EH (cell line): ENCODE data around the gene HSF2BP.

ENCODE experiments used
- DNase-seq: peaks from one replicate; pipeline ENCODE4 v3.0.0-alpha.2; 2015; ENCODE audit warnings: low read depth

HSF2BP gene

DNA sequence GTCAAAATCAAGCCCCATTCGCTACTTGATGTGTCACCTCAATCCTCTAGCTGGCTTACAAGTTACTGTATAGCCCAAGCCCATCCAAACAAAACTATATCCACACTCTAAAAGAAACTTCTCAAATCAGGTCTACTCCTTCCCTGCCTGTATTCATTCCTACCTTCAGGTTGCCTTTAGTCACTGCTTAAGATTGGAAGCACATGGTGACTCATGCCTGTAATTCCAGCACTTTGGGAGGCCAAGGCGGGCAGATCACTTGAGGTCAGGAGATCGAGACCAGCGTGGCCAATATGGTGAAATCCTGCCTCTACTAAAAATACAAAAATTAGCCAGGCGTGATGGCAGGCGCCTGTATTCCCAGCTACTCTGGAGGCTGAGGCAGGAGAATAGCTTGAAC is 7.4 kb downstream of the HSF2BP start:
- DNase-seq, result peak; percentile 29

DNA sequence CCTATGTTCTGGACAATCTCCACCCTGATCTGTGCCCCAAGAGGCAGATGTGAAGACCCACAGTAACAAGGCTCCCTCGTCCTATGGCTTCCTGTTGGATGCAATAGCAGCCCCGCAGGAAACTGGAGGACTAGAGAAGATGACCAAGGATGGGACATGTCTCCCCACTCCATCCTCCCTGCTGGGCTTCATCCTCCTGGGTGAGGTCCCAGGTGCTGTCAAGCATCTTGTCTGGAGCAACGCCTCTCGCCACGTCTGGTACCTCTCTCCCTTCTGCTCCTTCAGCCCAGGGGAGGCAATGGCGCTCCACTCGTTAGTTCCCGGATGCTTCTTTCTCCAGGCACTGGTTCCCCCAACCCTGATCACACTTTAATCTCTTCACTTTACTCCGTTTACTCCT is 11.1 kb downstream of the HSF2BP start:
- DNase-seq, result no peak

DNA sequence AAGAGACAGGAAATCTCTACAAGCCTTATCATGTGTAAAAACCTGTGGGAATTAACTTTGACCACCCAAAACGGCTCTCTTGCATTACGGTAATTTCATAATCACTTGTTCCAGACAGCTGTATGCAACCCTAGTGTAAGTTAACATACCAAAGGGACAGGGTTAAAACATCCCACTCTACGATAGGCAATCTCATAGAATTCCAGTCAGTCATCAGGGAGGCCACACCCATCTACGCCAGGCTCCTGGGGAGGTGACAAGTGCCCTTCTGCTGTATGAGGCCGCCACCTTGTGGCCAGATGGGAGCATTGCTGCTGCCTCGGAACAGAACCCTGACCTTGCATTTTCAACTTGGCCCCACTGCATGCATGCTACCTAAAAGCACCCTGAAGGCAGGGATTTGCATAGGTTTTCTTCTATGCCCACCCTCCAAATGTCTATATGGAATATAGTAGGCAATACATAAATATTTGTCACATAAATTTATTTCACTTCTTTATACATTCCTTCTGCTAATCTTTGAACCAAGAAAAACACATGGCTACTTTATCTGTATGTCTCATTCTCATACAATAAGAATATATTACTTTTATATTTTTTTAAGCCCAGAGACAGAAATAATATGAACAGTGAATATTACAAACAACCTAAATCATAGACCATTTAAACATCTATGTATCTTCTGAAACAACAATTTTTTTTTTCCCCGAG is 12.6 kb downstream of the HSF2BP start:
- DNase-seq, result peak; percentile 92

DNA sequence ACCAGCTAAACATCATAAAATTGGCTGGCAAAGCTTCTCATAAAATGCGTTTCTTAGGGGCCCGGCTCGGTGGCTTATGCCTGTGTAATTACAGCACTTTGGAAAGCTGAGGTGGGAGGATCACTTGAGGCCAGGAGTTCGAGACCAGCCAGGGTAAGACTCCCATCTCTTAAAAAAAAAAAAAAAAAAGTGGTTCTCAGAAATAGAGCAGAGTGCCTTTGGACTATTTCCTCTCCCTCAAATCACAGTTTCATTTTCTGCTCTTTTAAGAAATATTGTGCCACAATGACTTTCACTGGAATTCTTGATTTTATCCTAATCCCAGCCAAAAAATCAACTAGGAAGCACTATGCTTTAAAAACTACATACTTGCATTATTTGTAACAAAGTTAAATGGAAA is 13.3 kb downstream of the HSF2BP start:
- DNase-seq, result no peak

DNA sequence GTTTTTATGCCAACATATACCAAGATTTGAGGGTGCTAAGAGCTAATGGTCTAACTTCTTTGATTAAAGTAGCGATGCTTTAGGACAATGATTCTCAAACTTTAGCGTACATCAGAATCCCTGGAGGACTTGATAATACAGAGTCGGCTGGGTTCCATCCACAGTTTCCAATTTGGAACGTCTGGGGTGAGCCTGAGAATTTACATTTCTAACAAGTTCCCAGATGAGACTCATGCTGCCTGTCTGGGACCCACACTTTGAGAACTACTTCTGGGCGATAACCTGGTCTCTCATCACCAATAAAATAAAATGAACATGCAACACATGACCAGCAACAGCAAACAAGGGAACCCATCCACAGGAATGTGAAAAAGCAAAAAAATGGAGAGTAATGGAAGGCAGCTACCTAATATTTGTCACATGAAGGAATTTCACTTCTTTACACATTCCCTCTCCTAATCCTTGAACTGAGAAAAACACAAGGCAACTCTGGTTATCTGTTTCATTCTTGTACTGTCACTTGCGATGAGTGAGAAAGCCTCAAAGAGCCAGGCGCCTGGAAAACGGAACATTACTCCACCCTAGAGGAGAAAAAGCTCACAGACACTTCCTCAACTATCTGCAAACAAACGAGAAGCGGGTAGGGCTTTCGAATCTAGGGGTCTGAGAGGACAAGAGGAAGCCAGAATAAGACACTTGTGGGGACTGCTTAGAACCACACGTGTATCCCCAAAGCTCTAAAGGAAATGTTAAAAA is 14.0 kb downstream of the HSF2BP start:
- DNase-seq, result peak; percentile 84

DNA sequence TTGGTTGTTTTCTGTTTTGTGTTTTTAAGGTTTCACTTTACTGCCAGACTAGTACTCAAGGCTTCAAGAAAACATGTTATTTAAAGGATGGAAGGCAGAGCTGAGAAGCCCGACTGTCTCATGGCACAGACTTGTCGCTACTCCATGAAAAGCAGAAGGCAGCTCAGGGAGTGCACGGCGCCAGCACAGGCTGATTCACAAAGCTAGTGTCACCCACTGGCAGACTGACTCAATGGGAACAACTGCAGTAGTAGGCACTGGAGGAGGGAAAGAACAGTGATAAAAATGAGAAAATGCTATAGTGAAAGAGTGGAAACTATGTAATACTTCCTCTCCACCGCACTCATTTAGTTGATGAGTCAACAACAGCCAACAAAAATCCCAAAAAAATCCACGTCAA is 14.7 kb downstream of the HSF2BP start:
- DNase-seq, result peak; percentile 65

DNA sequence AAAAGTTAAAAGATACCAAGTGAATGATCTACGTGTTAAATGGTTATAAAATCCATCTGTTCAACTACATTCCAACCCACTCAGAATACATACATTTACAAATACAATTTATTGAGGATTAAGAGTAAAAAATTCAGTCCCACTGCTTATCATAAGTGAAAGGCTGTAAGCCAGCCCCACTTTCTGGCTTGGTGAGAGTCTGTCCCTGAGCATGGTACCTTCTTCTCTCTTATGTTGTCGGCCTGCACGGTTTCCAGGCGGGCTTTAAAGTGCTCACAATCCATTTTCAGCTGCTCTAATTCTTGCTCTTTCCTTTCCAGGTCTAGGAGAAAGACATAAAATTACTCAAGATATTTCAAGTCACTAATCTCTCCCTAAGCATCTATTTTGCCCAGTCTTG is 15.2 kb downstream of the HSF2BP start:
- no peak for DNase-seq

DNA sequence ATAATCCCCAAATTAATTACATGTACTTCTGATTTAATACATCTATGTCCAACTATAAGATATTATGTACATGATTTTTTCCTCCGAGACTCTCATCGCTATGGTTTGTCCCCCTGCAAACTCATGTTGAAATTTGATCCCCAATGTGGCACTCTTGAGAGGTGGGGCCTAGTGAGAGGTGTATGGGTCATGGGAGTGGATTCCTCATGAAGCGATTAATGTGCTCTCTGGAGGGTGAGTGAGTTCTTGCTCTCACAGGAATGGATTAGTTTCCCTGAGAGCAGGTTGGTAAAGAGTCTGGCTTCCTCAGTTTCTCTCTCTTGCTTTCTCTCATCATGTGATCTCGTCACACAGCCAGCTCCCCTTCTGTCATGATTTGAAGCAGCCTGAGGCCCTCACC is 16.1 kb downstream of the HSF2BP start:
- DNase-seq, result no peak

DNA sequence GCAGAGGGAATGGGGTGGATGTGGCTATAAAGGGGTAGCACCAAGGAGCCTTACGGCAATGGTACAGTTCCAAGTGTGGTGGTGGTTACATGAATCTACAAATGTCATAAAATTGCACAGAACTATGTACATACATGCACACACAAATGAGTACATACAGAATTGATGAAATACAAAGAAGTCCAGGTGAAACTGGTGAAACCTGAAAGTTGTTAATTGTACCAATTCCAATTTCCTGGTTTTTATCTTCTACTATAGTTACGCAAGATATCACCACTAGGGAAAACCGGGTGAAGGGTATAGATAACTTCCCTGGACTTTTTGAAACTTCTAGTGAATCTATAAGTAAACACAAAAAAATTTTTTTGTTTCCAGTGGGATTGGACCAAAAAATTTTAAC is 18.9 kb downstream of the HSF2BP start:
- no peak for DNase-seq

DNA sequence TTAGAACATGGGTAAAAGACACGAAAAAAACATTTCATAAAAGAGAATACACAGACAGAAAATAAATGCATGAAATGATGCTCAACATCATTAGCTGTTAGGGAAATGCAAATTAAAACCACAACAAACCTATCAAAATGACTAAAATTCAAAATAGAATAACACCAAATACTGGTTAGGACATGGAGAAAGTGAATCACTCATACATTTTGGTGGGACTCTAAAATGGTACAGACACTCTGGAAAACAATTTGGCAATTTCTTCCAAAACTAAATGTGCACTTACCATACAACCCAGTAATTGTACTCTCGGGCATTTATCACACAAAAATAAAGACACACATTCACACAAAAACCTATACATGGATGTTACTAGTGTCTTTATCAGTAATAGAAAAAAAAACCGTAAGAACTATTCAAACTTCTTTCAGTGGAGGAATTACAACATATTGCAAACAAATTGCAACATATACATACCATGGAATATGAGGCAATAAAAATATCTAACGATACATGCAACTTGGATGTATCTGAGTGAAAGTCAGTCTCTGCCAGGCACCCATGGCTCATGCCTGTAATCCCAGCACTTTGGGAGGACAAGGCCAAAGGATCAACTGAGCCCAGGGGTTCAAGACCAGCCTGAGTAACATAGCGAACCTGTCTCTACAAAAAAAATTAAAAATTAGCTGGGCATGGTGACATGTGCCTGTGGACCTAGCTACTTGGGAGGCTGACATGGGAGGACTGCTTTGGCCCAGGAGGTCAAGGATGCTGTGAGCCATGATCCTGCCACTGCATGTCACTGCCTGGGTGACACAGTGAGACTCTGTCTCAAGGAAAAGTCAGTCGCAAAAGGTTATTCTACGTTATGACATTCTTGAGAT is 19.6 kb downstream of the HSF2BP start:
- peak; percentile 69 for DNase-seq

DNA sequence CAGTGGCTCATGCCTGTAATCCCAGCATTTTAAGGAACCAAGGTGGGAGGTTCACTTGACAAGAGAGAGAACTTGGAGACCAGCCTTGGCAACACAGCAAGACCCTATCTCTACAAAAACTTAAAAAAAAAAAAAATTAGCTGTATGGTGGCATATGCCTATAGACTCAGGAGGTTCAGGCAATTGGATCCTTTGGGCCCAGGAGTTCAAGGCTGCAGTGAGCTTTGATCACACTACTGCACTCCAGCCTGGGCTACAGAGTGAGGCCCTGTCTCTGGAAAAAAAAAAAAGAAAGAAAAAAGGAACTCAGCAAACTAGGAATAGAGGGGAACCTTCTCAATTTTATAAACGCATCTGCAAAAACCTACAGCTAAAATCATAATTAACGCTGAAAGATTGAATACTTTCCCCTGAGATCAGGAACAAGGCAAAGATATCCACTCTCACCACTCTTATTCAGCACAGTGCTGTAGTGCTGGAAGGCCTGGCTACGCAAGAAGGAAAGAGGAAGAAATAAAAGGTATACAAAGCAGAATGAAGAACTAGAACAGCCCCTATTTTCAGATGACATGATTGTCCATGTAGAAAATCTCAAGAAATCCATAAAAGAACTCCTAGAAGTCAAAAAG is 21.6 kb downstream of the HSF2BP start:
- DNase-seq, result no peak

DNA sequence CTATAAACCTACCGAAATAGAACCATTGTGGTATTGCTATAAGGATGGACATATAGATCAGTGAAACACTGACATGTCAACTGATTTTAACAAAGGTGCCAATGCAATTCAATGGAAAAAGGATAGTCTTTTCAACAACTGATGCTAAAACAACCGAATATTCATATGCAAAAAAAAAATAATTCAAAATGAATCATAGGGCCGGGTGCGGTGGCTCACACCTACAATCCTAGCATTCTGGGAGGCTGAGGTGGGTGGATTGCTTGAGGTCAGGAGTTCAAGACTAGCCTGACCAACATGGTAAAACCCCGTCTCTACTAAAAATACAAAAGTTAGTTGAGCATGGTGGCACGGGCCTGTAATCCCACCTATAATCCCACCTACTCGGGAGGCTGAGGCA is 23.9 kb downstream of the HSF2BP start:
- no peak for DNase-seq

DNA sequence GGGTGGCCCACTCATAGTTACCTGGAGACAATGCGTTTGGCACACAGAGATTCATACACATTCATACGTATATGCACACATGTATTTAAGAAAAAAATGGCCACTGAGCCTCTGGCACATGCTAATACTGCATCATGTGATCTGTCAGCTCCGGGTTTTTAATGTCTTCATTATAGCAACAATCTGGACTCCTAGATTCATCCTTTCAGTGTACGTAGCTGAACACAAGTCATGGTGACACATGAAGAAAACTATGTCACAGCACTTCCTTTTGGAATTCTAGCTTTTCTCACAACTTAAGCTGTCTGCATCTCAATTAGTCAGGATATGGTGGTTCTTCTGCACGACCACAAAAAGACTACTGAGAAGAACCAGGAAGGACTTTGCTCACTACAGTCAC is 24.7 kb downstream of the HSF2BP start:
- peak; percentile 72 for DNase-seq

DNA sequence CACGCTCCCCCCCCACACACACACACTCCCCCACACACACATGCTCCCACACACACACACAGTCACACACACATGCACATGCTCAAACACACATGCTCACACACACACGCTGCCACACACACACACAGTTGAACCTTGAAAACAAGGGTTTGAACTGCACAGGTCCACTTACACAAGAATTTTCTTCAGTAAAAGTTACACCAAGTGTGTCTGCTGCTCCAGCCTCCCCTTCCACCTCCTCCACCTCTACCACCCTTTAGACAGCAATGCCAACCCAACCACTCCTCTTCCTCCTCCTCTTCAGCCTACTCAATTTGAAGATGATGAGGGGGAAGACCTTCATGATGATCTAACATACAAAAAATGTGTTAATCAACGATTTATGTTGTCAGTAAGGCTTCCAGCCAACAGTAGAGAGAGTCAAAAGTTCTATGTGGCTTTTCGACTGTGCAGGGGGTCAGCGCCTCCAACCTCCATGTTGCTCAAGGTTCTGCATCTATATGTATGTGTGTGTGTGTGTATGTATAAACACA is 26.8 kb downstream of the HSF2BP start:
- no peak for DNase-seq

DNA sequence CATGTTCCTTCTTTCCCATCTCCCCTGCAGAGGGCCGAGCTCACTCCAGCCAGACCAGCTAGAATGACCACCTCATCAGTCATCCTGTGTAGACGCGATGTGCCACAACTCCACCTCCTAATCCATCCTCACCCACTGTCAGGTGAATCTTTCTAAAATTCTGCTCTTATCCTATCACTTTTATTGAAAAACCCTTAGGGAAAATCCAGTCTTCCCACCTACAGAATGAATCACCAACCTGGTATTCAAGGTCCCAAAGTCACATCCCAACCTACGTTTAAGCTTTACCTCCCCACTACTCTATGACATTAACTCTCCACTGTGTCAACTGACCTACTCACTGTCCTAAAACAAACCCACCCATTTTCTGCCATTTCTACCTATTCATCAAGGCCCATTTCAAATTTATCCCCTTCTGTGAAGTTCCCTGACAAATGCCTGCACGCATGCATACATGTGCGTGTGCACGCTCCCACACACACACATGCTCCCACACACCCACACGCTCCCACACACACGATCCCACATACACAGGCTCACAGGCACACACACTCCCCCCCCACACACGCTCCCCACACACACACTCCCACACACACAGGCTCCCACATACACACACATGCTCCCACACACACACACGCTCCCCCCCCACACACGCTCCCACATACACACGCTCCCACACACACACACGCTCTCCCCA is 27.7 kb downstream of the HSF2BP start:
- DNase-seq, result no peak

DNA sequence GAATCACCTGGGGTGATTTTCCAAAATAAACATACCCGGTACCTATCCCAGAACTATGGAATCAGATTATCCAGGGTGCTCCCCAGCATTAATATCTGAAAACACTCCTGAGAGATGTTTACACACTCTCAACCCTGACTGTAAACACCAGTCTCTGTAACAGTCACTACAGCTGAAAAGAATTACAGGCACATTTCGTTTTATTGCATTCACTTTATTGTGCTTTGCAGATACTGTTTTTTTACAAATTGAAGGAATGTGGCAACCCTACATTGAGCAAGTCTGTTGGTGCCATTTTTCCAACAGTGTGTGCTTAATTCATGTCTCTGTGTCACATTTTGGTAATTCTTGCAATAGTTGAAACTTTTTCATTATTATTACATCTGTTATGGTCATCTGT is 31.8 kb downstream of the HSF2BP start:
- DNase-seq, result no peak

DNA sequence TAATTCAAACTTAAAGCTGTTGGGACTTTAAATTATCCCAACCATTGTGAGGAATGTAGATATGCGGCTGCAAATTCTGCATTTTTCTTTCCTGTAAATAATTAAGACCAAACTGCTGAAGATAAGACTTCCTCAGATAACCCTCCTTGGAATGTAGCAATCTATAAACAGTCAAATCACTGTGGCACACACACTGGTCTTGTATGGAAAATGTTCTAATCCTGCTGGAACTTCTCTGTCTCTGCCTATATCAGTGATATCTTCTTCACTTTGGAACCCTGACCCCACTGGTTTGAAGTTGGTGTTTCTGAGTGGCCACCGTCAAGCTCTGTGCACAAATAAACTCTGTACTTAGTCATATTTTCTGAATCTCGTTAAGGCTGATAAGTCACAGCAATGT is 32.9 kb downstream of the HSF2BP start:
- DNase-seq, result peak; percentile 60

DNA sequence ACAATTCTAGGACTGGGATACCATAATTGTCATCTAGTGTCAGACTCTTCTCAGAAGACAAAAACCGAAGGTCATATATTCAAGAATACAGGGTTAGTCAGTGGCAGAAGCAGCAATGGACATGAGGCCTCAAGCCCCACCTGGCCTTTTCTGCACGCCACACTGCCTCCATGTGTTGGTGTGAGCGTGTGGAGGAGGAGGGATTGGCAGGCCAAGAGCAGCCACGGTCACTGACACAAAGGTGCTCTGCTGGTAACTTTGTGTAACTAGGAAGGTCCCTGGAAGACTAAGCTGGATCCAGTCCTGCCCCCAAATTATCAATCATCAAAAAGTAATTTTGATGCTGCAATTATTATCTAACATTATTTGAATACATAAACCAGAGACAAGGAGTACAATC is 34.9 kb downstream of the HSF2BP start:
- no peak for DNase-seq

DNA sequence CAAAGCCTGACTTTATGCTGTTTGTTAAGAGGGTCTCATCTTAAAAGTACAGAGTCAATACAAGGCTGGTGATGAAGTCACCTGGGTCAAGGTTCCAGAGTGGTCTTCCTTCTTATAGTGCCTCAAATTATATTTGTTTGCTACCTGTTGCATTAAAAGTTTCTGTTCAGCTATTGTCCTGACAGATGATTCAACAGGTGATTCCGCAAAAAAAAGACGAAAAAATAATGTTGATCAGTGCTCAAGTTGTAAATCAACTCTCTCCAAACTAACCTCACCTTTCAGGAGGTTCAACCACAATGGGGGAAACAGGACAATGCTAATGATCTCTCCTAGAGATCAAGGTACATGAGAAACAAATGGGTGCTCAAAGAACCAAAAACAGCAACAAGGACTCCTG is 35.7 kb downstream of the HSF2BP start:
- no peak for DNase-seq

DNA sequence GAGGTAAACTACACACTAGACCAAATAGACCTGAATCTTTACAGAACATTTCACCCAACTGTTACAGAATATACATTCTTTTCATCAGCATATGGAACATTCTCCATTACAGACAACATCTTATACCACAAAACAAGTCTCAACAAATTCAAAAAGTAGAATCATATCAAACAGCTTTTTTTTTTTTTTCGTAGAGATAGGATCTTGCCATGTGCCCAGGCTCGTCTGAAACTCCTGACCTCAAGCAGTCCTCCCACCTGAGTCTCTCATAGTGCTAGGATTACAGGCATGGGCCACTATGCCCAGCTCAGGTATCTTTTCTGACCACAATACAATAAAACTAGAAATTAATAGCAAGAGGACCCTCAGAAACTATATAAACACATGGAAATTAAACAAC is 36.5 kb downstream of the HSF2BP start:
- no peak for DNase-seq

DNA sequence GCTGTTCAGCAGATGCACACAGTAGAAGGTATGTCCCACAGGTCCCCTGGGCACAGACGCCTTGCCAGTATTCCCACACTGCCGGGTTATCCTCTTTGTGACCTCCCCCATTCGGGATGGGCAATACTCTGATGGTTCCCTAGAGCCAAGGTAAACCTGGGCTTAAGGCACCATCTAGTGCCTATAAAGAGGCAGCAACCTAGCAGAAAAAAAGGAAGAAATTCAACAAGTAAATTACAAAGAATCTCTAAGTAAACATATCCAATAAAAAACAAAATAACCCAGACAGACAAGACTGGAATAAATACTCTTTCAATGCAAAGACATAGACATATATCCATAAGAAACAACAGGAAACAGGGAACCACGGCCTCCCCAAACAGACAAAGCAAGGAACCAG is 39.4 kb downstream of the HSF2BP start:
- DNase-seq, result no peak

DNA sequence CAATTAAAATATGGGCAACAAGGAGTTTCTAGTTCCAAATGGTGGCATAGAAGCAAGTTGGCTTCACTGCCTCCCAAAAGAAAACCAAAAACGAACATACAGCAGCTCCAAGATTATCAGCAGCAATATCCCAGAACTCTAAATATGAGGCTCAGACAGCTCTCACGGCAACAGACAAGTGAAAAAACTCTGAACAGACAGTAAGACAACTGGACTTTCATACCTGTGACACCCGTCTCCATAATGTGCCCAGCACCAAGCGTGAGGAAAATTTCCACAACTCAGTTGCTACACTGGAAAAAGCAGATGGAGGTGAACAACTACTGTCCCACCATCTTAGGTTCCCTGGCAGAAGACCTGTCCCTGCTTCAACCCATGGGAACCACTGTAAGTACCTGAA is 39.9 kb downstream of the HSF2BP start:
- DNase-seq, result no peak
